Skin of body (tissue), 2 donors: Measurements from ENCODE around the gene RHOV. TPM values are rescaled to one million over a fixed set of nuclear protein-coding genes. Genes with fewer than 3 reads are reported as not detected.
"Not testable (repeated sequence)": the region's sequence is repeated elsewhere in the genome, so short reads cannot be mapped to it uniquely, and the experiment has no call there.

Experiments
- DNase-seq: peaks from one replicate; lab custom pipeline; 2025; lab: John Stamatoyannopoulos, UW
- total RNA-seq: library from RNA; depleted of rRNA; stranded (reverse); fragments of >200 nt; gene quantifications from one replicate; pipeline ENCODE4 v1.2.3, GENCODE V29; 2014

The RHOV gene
- total RNA-seq, 1 donor from 2014 or later = 19.4 TPM

DNA sequence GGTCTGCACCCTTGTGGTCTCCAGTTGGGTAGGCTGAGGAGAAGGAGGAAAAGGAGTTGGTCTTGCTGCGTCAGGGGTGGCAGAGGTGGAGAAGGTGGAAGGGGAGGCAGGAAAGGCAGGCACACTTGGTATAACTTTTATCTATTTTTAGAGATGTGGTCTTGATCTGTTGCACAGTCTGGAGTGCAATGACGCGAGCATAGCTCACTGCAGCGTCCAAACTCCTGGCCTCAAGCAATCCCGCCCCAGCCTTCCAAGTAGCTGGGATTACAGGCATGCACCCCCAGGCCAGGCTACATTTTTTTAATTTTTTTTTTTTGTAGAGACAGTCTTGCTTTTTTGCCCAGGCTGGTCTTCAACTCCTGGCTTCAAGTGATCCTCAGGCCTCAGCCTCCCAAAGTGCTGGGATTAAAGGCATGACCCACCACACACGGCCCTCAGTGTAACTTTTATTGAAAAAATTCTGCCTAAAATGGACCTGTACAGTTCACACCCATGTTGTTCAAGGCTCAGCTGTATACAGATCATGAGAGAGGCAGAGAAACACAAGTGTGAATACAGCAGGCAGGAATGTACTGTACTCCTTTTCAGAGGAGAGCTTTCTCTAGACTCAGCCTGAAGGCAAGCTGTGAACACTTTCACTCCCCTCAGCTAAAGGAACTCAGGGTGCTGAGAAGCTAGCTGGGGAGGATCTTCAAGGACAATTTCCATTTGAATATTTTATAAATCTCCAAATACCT lies 2.1 kb upstream of the RHOV start:
- DNase-seq = no peak

DNA sequence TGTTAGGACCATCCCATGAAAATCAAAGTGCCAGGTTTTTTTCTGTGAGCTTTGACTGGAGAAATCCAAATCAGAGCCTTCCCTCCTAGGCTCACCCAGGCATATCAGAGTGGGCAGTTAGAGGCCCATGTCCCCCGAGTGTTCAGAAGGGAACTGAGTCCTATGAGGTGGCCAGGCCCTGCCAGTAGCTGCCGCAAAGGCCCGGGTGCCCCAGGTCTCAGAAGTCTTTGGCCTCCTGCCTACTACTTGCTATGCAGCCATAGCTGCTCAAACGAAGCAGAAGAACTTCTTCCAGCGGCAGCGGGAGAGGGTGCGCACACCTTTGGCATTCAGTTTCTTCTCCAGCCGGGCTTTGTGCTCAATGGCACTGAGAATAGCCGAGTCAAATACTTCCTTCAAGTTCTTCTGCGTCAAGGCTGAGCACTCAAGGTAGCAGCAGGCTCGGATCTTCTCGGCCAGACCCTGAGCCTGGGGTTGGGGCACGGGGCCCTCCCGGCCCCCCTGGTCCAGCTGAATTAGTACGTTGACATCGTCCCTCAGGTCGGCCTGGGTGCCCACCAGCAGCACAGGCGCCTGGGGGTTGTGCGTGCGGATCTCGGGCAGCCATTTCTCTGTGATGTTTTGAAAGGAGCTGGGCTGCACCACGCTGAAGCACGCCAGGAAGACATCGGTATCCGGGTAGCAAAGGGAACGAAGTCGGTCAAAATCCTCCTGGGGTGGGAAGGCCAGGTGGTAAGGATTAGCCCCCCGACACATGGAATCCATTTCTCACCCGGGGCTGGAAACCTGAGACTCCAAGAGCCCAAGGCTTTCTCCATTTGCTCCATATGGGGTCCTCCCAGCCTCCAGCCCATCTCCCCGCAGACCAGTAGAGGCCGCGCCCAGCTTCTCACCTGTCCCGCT lies 992 bp downstream of the RHOV start:
- DNase-seq = no peak

DNA sequence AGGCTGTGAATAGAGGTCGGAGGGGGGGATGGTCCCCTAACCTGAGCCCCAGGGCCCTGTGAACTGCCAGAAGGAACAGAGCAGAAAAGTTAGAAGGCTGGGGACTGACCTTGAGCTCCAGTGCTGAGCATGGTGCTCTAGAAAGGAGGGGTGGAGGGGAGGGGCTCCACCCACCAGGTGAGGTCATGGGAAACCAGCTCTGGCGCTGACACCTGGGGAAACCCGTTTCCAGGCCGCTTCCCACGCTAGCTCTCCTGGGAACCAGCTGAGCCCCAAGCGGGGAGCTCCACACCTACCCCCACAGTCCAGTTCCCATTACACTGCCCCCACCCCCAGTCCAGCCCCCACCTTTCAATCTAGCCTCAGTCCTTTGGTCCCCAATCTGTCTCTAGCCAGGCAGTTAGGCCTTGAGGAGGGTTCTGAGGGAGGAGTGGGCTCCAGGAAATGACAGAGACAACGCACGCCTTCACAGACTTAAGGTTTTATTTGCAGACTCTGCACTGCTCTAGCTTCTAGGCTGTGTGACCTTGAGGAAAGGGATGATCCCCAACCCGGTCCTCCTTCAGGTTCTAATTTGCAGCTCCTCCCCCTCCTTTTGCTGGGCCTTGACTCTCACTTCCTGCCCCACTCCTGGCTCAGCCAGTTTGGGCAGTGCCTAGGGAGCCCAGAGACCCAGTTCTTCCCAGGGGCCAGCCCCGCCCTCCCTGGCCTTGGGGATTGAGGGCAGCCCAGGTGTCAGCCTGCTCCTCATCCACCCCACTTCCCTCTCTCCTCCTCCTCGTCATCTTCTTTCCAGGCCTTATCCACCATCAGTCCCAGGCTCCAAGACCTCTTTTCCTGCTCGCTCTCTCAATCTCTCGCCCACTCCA lies 2.1 kb downstream of the RHOV start:
- no peak for DNase-seq

DNA sequence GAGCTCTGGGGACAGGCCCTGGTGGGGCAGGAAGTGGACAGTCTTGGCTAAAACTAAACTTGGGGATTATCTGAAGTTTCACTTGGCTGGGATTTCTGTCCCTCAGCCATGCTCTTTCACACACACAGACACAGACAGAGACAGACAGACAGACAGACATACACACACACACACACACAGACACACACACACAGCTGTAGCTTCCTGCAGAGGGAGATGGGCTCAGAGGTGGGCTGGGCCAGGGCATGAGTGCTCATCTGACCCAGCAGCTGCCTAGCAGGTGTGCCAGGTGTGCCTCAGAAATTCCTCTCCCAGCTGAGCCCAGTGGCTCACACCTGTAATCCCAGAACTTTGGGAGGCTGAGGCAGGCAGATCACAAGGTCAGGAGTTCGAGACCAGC lies 3.3 kb downstream of the RHOV start:
- no peak for DNase-seq

GRCh38 chr15:40869686-40870085 lies 4.3 kb downstream of the RHOV start:
- DNase-seq = no peak

DNA sequence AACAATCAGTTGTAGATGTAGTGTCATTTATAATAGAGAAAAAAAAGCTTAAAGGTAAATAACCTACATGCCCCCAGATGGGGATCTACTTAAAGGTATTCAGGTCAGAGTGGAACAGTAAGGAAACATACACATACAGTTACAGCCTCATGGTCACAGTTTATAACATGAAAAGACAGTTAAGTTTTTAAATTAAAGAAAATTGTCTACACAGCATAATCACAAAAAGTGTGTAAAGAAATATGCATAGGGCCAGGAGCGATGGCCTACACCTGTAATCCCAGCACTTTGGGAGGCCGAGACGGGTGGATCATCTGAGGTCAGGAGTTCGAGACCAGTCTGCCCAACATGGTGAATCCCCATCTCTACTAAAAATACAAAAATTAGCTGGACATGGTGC lies 6.8 kb downstream of the RHOV start:
- no peak for DNase-seq

DNA sequence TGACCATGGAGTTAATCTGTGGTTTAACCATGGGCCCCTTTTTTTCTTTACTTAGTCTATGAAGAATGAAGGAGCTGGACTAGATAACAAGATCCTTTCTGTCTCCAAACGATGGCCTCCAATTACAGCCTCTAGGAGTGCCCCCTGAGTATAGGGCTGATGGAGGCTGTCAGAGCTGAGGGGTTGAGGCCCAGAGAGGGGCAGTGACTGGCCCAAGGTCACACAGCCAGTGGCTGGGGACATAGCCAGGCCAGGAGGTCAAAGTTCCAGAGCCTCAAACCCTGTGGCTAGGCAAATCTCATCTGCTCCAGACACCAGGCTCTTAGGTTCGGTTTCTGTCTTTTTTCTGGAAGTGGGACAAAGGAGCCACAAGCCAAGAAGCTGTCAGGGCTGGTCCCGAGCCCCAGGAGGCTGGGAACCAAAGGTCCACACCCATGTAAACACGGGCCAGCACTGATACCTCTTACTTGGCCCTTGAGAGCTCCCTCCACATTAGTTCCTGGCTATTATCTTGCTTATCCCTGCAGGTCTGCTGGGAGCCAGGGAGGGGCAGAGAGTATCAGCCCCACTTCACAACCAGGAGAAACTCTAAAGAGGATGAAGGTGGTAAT lies 10.3 kb downstream of the RHOV start:
- DNase-seq = no peak

- DNase-seq = not testable (repeated sequence)
Measured at GRCh38 chr15:40861147-40861546, 12.9 kb downstream of the RHOV start.

- no peak for DNase-seq
Measured at GRCh38 chr15:40859206-40859851, 14.7 kb downstream of the RHOV start.

GRCh38 chr15:40858706-40859105 lies 15.3 kb downstream of the RHOV start:
- no peak for DNase-seq

DNA sequence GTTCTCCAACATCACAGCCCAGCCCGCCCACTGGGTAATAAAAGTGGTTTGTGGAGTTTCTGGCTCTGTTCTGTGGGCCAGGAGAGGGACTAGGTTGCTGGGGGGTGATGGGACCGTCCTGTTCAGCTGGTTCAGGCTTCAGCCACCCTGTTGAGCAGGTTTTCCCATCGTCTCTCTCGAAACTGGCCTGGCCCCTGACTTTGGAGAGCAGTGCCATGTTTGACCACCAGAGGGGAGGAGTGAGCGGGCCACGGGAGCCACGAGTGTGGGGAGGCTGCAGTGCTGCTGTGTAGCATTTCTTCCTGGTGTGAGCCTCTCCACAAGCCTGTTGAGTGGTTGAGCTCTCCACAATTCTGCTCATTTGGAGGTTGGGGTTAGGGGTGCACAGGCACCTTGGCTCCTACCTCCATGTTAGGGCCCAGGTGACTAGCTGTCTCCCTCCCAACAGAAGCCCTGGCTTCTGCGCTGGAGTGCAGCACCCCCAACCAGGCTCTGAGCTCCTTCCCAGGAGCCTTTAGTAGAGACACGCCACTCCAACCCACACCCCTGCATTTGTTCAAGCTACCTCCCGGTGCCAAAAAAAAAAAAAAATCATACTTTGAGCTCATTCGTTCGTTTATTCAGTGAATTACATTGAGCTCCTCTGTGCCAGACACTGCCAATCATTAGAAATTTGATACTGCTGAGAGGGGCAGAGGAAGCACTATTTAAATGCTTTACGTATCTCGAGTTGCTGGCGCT lies 16.3 kb downstream of the RHOV start:
- peak; percentile 59 for DNase-seq

DNA sequence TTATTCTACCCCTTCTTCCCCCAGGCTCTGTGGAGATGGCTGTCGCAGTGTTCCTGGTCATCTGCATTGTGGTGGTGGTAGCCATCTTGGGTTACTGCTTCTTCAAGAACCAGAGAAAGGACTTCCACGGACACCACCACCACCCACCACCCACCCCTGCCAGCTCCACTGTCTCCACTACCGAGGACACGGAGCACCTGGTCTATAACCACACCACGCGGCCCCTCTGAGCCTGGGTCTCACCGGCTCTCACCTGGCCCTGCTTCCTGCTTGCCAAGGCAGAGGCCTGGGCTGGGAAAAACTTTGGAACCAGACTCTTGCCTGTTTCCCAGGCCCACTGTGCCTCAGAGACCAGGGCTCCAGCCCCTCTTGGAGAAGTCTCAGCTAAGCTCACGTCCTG lies 17.3 kb downstream of the RHOV start:
- no peak for DNase-seq

GRCh38 chr15:40855706-40856234 lies 18.3 kb downstream of the RHOV start:
- DNase-seq = no peak

DNA sequence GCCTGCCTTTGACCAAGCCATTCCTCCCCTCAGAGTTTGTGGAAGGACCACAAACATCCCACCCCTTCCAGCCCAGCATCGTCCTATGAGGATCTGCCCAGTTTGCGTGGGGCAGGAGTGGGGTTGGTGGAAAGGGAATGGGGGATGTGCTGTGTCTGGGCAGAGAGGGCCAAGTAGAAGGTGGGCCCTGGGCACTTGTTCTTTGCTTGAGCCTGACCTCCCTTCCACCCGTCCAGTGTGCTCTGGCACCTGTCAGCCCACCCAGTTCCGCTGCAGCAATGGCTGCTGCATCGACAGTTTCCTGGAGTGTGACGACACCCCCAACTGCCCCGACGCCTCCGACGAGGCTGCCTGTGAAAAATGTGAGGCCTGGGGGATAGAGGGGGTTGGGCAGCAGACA lies 19.9 kb downstream of the RHOV start:
- no peak for DNase-seq

DNA sequence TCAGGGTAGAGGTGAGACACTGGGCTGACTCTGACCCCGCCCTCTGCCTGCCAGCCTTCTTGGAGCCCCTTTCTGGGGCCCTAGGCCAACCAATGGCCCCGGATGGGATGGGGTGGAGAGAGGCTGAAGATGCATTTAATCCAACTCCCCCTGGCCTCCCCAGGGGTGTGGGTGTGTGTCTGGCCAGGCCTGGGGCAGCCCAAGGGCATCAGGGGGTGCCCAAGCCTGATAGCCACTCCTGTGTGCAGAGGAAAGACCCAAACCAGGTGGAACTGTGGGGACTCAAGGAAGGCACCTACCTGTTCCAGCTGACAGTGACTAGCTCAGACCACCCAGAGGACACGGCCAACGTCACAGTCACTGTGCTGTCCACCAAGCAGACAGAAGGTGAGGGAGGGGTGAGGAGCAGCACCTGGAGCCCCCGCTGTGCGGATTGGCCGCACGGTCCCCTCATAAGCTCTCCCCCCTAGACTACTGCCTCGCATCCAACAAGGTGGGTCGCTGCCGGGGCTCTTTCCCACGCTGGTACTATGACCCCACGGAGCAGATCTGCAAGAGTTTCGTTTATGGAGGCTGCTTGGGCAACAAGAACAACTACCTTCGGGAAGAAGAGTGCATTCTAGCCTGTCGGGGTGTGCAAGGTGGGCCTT lies 20.7 kb downstream of the RHOV start:
- no peak for DNase-seq

DNA sequence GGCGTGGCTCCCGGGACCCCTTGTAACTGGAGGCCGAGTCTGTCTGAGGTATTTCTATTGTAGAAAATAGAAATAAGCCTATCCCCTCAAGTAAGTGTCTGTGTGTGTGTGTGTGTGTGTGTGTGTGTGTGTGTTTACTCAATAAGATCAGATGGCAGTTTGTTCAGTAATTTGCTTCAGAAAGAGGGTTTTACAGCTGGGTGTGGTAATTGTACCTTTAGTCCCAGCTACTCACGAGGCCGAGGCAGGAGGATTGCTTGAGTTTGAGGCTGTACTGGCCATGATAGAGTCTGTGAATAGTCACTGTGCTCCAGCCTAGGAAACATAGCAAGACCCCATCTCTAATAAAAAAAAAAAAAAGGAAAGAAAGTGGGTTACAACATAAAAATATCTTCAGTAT lies 21.5 kb downstream of the RHOV start:
- no peak for DNase-seq

GRCh38 chr15:40850576-40851112 lies 23.4 kb downstream of the RHOV start:
- DNase-seq = no peak

DNA sequence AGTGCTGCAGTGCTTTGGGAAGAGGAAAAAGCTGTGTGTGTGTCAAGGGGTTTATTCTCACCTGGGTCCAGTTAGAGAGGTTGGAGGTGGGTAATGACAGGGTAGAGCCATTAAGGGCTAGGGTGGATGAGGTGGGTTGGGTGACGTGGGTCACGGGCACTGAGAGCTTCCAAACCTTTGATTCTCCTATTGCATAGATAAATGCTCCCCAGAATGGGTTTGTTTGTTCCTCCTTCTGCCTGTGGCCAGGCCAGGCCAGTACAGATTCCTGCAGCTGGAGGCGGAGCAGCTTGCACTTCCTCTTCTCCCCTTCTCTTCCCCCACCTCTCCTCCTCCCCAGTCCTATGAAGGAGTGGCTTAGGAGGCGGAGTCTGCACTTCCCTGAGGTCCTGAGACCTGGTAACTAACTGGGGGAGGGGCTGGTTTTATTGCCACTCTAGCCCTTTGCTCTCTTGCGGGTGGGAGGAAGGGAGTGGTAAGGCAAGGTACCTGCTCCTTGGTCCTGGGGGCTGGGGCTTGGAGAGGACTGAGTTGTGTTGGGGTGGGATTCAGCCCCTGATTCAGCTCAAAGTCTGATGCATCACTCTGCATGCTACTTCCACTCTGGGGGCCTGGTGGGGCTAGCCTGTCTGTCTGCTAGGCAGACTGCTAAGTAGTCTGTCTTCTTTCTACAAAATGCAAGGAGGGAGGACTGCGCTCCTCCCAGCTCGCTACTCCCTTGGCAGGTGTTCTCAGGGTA lies 26.6 kb downstream of the RHOV start:
- no peak for DNase-seq
